Stomach (tissue), 9 donors: ENCODE data around the gene MAP3K5. TPM values are rescaled to one million over a fixed set of nuclear protein-coding genes. Genes with fewer than 3 reads are reported as not detected.

Experiments used
- DNase-seq, 2 donors: peaks; one replicate each; pipeline versions ENCODE4 v3.0.0 to v3.0.0-alpha.2; 2013 to 2019
- H3K27ac ChIP-seq, 5 donors: fragments of 200-600 bp in 4 of 5; sonication (generic) in 4 of 5; one replicate each; pipeline ENCODE4 v1.5.1; 2013 to 2019; ENCODE audit warnings: mild to moderate bottlenecking in 1 of 5, moderate library complexity in 1 of 5
- H3K27me3 ChIP-seq, 3 donors: fragments of 200-600 bp; sonication (generic); one replicate each; pipeline ENCODE4 v1.5.1; 2017 to 2019; ENCODE audit warnings: mixed run types in 1 of 3
- H3K36me3 ChIP-seq, 4 donors: fragments of 200-600 bp; sonication (generic); 1 replicate in 3 of 4; 2 replicates in 1 of 4; pipeline ENCODE4 v1.5.1; 2016 to 2019
- H3K4me1 ChIP-seq, 4 donors: fragments of 200-600 bp; sonication (generic); one replicate each; pipeline ENCODE4 v1.5.1; 2016 to 2019
- H3K4me3 ChIP-seq, 4 donors: fragments of 200-600 bp; sonication (generic) in 3 of 4; one replicate each; pipeline ENCODE4 v1.5.1; 2016 to 2019; ENCODE audit warnings: mild to moderate bottlenecking in 1 of 4
- H3K9me3 ChIP-seq, 4 donors: fragments of 200-600 bp; sonication (generic); one replicate each; pipeline ENCODE4 v1.5.1; 2016 to 2019
- CTCF ChIP-seq, 7 experiments: fragments of 450-650 bp in 4 of 7; fragments of 200-600 bp in 3 of 7; sonication (generic) in 3 of 7; IDR thresholded peaks; one replicate each; pipeline ENCODE4 v1.5.1; 2016 to 2019; ENCODE audit warnings: antibody characterized with exemption in 7 of 7, control low read depth in 2 of 7, mild to moderate bottlenecking in 1 of 7
- EP300 ChIP-seq: sonication (generic); formaldehyde crosslinking; IDR thresholded peaks from one replicate; pipeline ENCODE4 v1.6.1; 2017; ENCODE audit warnings: antibody characterized with exemption
- POLR2A ChIP-seq, 4 donors: fragments of 450-650 bp; IDR thresholded peaks; one replicate each; pipeline ENCODE4 v1.6.1; 2016; ENCODE audit warnings: antibody characterized with exemption in 4 of 4, control low read depth in 2 of 4, mild to moderate bottlenecking in 1 of 4, moderate library complexity in 1 of 4
- POLR2AphosphoS5 ChIP-seq, 3 donors: sonication (generic); formaldehyde crosslinking; IDR thresholded peaks; one replicate each; pipeline ENCODE4 v1.6.1; 2016; ENCODE audit warnings: antibody characterized with exemption in 3 of 3
- WGBS, 5 donors: extraction: QIAGEN DNeasy Blood & Tissue Kit in 3 of 5; methylation state at CpG; one replicate each; pipeline versions ENCODE4 v1.1.5 to v1.1.7; 2013 to 2018; 5-methylcytosine and 5-hydroxymethylcytosine counted together
- intact Hi-C: fragments of 100-400 bp; cut with DNase I; formaldehyde crosslinking; loops from one replicate; pipeline ENCODE4 v1.15.1; 2023; ENCODE audit warnings: low total_unique reads
- polyA plus RNA-seq, 3 donors: library from polyadenylated mRNA; stranded (reverse); fragments of 200-250 nt; gene quantifications; one replicate each; pipeline ENCODE4 v1.2.3, GENCODE V29; 2013
- total RNA-seq, 5 donors: library from RNA; depleted of rRNA; stranded (reverse); fragments of >200 nt; gene quantifications; one replicate each; pipeline versions ENCODE4 v1.1.0 to v1.2.3, GENCODE V29; 2014 to 2016
- donor health status: healthy with polysubstance abuse.
- donor health status: Bipolar disorder and iron deficiency.
- donor health status: healthy.

The MAP3K5 gene
- total and polyA plus RNA-seq, 8 donors = 4.9 to 40.3 (median 23.6) TPM

GRCh38 chr6:136772685-136773472, 19.4 kb downstream of the MAP3K5 start:
- Histone ChIP-seq H3K9me3 (no peaks in the 10 kb centered on the region), H3K27me3 (no peaks in the 10 kb centered on the region), H3K36me3 (no peaks in the 10 kb centered on the region), H3K27ac (peak overlapping the region in 3 of 5 donors; percentile 45 to 59 (median 53)), H3K4me1 (peaks cover 13 to 63% (median 47%) of the 10 kb centered on the region in 4 donors), H3K4me3 (no peak overlapping the region)
- intact Hi-C loops = no loop called here
- WGBS, 5 donors = 50 to 82% (median 58%) methylated on average over 6 of the region's 6 CpGs
- DNase-seq = peak in 1 of 2 donors; percentile 79
- TF ChIP-seq EP300 = no peak
- TF ChIP-seq POLR2A (IDR thresholded peaks at IDR 0.05) = no peak
- TF ChIP-seq POLR2AphosphoS5 (IDR thresholded peaks at IDR 0.05) = no peak
- no peak for TF ChIP-seq CTCF (IDR thresholded peaks at IDR 0.05)

GRCh38 chr6:136771306-136771705, 21.0 kb downstream of the MAP3K5 start:
- Histone ChIP-seq H3K4me3 (no peak overlapping the region), H3K27me3 (no peaks in the 10 kb centered on the region), H3K4me1 (peaks cover 26 to 79% (median 50%) of the 10 kb centered on the region in 4 donors), H3K9me3 (no peaks in the 10 kb centered on the region), H3K36me3 (no peaks in the 10 kb centered on the region), H3K27ac (no peak overlapping the region)
- DNase-seq = no peak
- 76 to 91% (median 85%) methylated on average over 2 of the region's 2 CpGs for WGBS, 5 donors
- intact Hi-C loops = no loop called here
- TF ChIP-seq CTCF (IDR thresholded peaks at IDR 0.05) = no peak
- no peak for TF ChIP-seq POLR2A (IDR thresholded peaks at IDR 0.05)
- no peak for TF ChIP-seq EP300

GRCh38 chr6:136769759-136770158, 22.5 kb downstream of the MAP3K5 start:
- TF ChIP-seq POLR2AphosphoS5 (IDR thresholded peaks at IDR 0.05) (no peak), EP300 (no peak), CTCF (IDR thresholded peaks at IDR 0.05) (no peak), POLR2A (IDR thresholded peaks at IDR 0.05) (no peak)
- Histone ChIP-seq H3K36me3 (no peaks in the 10 kb centered on the region), H3K4me3 (no peak overlapping the region), H3K9me3 (no peaks in the 10 kb centered on the region), H3K27ac (no peak overlapping the region), H3K4me1 (peaks cover 27 to 80% (median 54%) of the 10 kb centered on the region in 4 donors), H3K27me3 (no peaks in the 10 kb centered on the region)
- DNase-seq = no peak
- WGBS, 5 donors = 80% methylated on average over 1 of the region's 1 CpG; no CpG with 5 or more reads in 4 of the 5 donors
- intact Hi-C loops = no loop called here

GRCh38 chr6:136769124-136769523, 23.2 kb downstream of the MAP3K5 start:
- Histone ChIP-seq H3K27ac (no peak overlapping the region), H3K4me1 (peaks cover 20 to 80% (median 52%) of the 10 kb centered on the region in 4 donors), H3K36me3 (no peaks in the 10 kb centered on the region), H3K9me3 (no peaks in the 10 kb centered on the region), H3K4me3 (no peak overlapping the region), H3K27me3 (no peaks in the 10 kb centered on the region)
- no peak for DNase-seq
- 90 to 97% (median 95%) methylated on average over 2 of the region's 2 CpGs for WGBS, 5 donors
- intact Hi-C loops = no loop called here
- TF ChIP-seq POLR2A (IDR thresholded peaks at IDR 0.05) (no peak), POLR2AphosphoS5 (IDR thresholded peaks at IDR 0.05) (no peak), EP300 (no peak), CTCF (IDR thresholded peaks at IDR 0.05) (no peak)
